Neural crest cell (in vitro differentiated cells): Measurements from ENCODE around the gene SETBP1. TPM values are rescaled to one million over a fixed set of nuclear protein-coding genes. Genes with fewer than 3 reads are reported as not detected.

Experiments
- DNase-seq: peaks from one replicate; pipeline ENCODE4 v3.0.0; 2021; ENCODE audit warnings: low read depth, mixed read lengths, low spot score
- H3K27ac Mint-ChIP-seq: one replicate; pipeline ENCODE4 v1.8.0; 2021; ENCODE audit warnings: mild to moderate bottlenecking, mixed read lengths; ENCODE audit not compliant: unreplicated experiment
- H3K27me3 Mint-ChIP-seq: 2 replicates; pipeline ENCODE4 v1.8.0; 2021; ENCODE audit warnings: low read depth, mild to moderate bottlenecking, mixed read lengths
- H3K36me3 Mint-ChIP-seq: 2 replicates; pipeline ENCODE4 v1.8.0; 2021; ENCODE audit warnings: low read depth, mild to moderate bottlenecking, mixed read lengths
- H3K4me1 Mint-ChIP-seq: 2 replicates; pipeline ENCODE4 v1.8.0; 2021; ENCODE audit warnings: mixed read lengths
- H3K4me3 Mint-ChIP-seq: one replicate; pipeline ENCODE4 v1.8.0; 2021; ENCODE audit warnings: mild to moderate bottlenecking, mixed read lengths
- H3K9me3 Mint-ChIP-seq: 2 replicates; pipeline ENCODE4 v1.8.0; 2021; ENCODE audit warnings: mixed read lengths
- CTCF ChIP-seq: fragments of 200-600 bp; sonication (generic); conservative IDR thresholded peaks from 2 replicates; pipeline ENCODE4 v1.5.0; 2021; ENCODE audit warnings: antibody characterized with exemption, mild to moderate bottlenecking
- total RNA-seq: library from RNA; stranded (reverse); gene quantifications from 2 replicates; pipeline ENCODE4 v1.2.1, GENCODE V29; 2021

Gene SETBP1
- total RNA-seq, 1 donor from 2014 or later = 38.9 TPM

GRCh38 chr18:44924785-44925499 is 244.3 kb downstream of the SETBP1 start:
- DNase-seq = no peak
- H3K27ac Mint-ChIP-seq = peak overlapping the region; percentile 6
- no peaks in the 10 kb centered on the region for H3K27me3 Mint-ChIP-seq

DNA sequence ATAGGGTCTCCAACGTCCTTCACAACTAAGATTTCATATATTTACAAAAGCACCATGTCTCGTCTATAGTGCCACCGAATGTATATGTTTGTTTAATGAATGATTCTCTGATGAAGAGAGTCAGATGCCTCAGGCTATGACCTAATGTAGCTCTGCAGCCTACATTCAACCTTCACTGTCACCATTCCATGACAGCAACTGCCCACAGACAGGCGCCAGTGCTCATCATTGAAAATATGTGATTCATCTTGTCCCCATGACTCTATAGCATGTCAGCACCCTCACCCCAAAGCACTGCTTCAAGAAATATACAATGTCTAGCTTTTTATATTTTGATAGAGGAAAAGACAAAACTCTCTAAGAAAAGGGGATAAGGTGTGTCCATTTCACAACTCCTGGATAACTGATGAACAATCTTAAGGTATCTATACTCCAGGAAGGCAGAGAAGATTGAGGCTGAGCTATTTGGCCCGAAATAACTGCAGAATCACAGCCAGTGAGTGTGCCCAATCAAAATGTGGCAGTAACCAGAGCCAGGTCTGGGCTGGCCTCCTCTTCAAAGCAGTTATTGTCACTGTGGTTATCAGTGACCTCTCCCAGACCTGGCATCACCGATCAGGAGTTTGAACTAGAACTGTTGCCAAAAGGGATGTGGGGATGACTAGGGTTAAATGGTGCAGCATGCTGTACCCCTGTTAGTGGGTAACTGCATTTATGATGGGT is 246.6 kb downstream of the SETBP1 start:
- Mint-ChIP-seq H3K4me3 (no peak overlapping the region), H3K36me3 (peaks cover 14% of the 10 kb centered on the region)
- TF ChIP-seq CTCF = no peak

More at GRCh38 chr18:44924785-44925499, 244.3 kb downstream of the SETBP1 start:
- Mint-ChIP-seq H3K36me3 (no peaks in the 10 kb centered on the region), H3K4me3 (no peak overlapping the region), H3K9me3 (peaks cover 3% of the 10 kb centered on the region), H3K4me1 (peaks cover 19% of the 10 kb centered on the region)
- TF ChIP-seq CTCF = no peak

GRCh38 chr18:44934901-44935300 is 254.2 kb downstream of the SETBP1 start:
- peaks cover 21% of the 10 kb centered on the region for H3K4me1 Mint-ChIP-seq
- peak overlapping the region; percentile 83 for H3K27ac Mint-ChIP-seq
- no peaks in the 10 kb centered on the region for H3K27me3 Mint-ChIP-seq
- H3K4me3 Mint-ChIP-seq = no peak overlapping the region
- peaks cover 12% of the 10 kb centered on the region for H3K9me3 Mint-ChIP-seq
- TF ChIP-seq CTCF = no peak
- no peak for DNase-seq
- H3K36me3 Mint-ChIP-seq = peaks cover 28% of the 10 kb centered on the region

More for the DNA sequence above, 246.6 kb downstream of the SETBP1 start:
- peaks cover 10% of the 10 kb centered on the region for H3K4me1 Mint-ChIP-seq
- no peak for DNase-seq
- no peaks in the 10 kb centered on the region for H3K27me3 Mint-ChIP-seq
- H3K9me3 Mint-ChIP-seq = peaks cover 13% of the 10 kb centered on the region
- no peak overlapping the region for H3K27ac Mint-ChIP-seq

- peaks cover 12% of the 10 kb centered on the region for H3K9me3 Mint-ChIP-seq
- H3K27me3 Mint-ChIP-seq = no peaks in the 10 kb centered on the region
- no peak for TF ChIP-seq CTCF
These were observed 254.8 kb downstream of the SETBP1 start for GRCh38 chr18:44935455-44935854.

GRCh38 chr18:44936485-44936884 is 255.8 kb downstream of the SETBP1 start:
- Mint-ChIP-seq H3K27me3 (no peaks in the 10 kb centered on the region), H3K27ac (no peak overlapping the region)

More at GRCh38 chr18:44935455-44935854, 254.8 kb downstream of the SETBP1 start:
- Mint-ChIP-seq H3K4me1 (peaks cover 21% of the 10 kb centered on the region), H3K27ac (peak overlapping the region; percentile 31), H3K4me3 (no peak overlapping the region), H3K36me3 (peaks cover 28% of the 10 kb centered on the region)
- DNase-seq = no peak

More at GRCh38 chr18:44936485-44936884, 255.8 kb downstream of the SETBP1 start:
- no peak overlapping the region for H3K4me3 Mint-ChIP-seq
- H3K36me3 Mint-ChIP-seq = peaks cover 23% of the 10 kb centered on the region
- no peak for TF ChIP-seq CTCF
- H3K9me3 Mint-ChIP-seq = peaks cover 9% of the 10 kb centered on the region
- H3K4me1 Mint-ChIP-seq = peaks cover 21% of the 10 kb centered on the region
- DNase-seq = no peak
